ENCODE measurements around the gene MT1X. TPM values are rescaled to one million over a fixed set of nuclear protein-coding genes. Genes with fewer than 3 reads are reported as not detected.

MT1X gene
- polyA plus RNA-seq, 1 donor (not counting 4 experiments of a cell fraction or from before 2014, with no cell fraction given) = 58.3 TPM

GRCh38 chr16:56711862-56712261, 29.6 kb downstream of the MT1X start:
- no peaks in the 10 kb centered on the region for H3K9me1 ChIP-seq (ENCODE audit: control insufficient read depth, extremely low read depth, insufficient read depth, low read length)
- H4K20me1 ChIP-seq (ENCODE audit: control insufficient read depth, extremely low read depth, insufficient read depth, low read length) = no peaks in the 10 kb centered on the region
- H3K4me2 ChIP-seq (ENCODE audit: control insufficient read depth, extremely low read depth, insufficient read depth, low read depth, low read length) = no peak overlapping the region
- FAIRE-seq (no peak), DNase-seq (ENCODE audit: low read depth, low spot score) (no peak)
- H3K9me3 ChIP-seq (ENCODE audit: control insufficient read depth, low read depth, low read length) = no peaks in the 10 kb centered on the region
- H3K9ac ChIP-seq (ENCODE audit: control insufficient read depth, extremely low read depth, insufficient read depth, low read length) = no peak overlapping the region
- H3K27ac ChIP-seq (ENCODE audit: control insufficient read depth, insufficient read depth, low read length) = no peak overlapping the region
- no peaks in the 10 kb centered on the region for H3K79me2 ChIP-seq (ENCODE audit: control insufficient read depth, insufficient read depth, low read length)
- H3K36me3 ChIP-seq (ENCODE audit: control insufficient read depth in 2 of 2, extremely low read depth in 1 of 2, insufficient read depth in 2 of 2, low read length in 2 of 2) = no peaks in the 10 kb centered on the region
- peaks cover 10% of the 10 kb centered on the region for H3K4me1 ChIP-seq (ENCODE audit: control insufficient read depth, extremely low read depth, insufficient read depth, low read length)
- peaks cover 5% of the 10 kb centered on the region for H3K27me3 ChIP-seq (ENCODE audit: control insufficient read depth, extremely low read depth, insufficient read depth, low read length)
- no peak overlapping the region for H3K4me3 ChIP-seq (ENCODE audit: control insufficient read depth in 2 of 3, extremely low read depth in 1 of 3, insufficient read depth in 2 of 3, low read depth in 1 of 3, low read length in 3 of 3)
- H2AFZ ChIP-seq (ENCODE audit: control insufficient read depth, low read length) = no peak overlapping the region
- no peak for TF ChIP-seq EZH2 (IDR thresholded peaks at IDR 0.05; ENCODE audit: low read length)
- TF ChIP-seq, protein P1, sequence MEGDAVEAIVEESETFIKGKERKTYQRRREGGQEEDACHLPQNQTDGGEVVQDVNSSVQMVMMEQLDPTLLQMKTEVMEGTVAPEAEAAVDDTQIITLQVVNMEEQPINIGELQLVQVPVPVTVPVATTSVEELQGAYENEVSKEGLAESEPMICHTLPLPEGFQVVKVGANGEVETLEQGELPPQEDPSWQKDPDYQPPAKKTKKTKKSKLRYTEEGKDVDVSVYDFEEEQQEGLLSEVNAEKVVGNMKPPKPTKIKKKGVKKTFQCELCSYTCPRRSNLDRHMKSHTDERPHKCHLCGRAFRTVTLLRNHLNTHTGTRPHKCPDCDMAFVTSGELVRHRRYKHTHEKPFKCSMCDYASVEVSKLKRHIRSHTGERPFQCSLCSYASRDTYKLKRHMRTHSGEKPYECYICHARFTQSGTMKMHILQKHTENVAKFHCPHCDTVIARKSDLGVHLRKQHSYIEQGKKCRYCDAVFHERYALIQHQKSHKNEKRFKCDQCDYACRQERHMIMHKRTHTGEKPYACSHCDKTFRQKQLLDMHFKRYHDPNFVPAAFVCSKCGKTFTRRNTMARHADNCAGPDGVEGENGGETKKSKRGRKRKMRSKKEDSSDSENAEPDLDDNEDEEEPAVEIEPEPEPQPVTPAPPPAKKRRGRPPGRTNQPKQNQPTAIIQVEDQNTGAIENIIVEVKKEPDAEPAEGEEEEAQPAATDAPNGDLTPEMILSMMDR (optimal IDR thresholded peaks at IDR 0.05 in 1 of 3, IDR thresholded peaks at IDR 0.05 in 1 of 3, conservative IDR thresholded peaks at IDR 0.05 in 1 of 3; ENCODE audit: extremely low read depth in 1 of 3, insufficient read depth in 2 of 3, low read length in 3 of 3) = no peak
- dilution Hi-C loops (cut with MboI; ENCODE audit: extremely low pct_ligation_motif_present, low sequenced_read_pairs) = no loop called here

- no peak for FAIRE-seq
- Histone ChIP-seq H2AFZ (ENCODE audit: control insufficient read depth, low read length) (no peak overlapping the region), H3K27me3 (ENCODE audit: control insufficient read depth, extremely low read depth, insufficient read depth, low read length) (peaks cover 5% of the 10 kb centered on the region), H3K79me2 (ENCODE audit: control insufficient read depth, insufficient read depth, low read length) (no peaks in the 10 kb centered on the region), H3K9ac (ENCODE audit: control insufficient read depth, extremely low read depth, insufficient read depth, low read length) (no peak overlapping the region), H3K4me1 (ENCODE audit: control insufficient read depth, extremely low read depth, insufficient read depth, low read length) (peaks cover 3% of the 10 kb centered on the region), H3K9me3 (ENCODE audit: control insufficient read depth, low read depth, low read length) (no peaks in the 10 kb centered on the region), H3K4me3 (ENCODE audit: control insufficient read depth in 2 of 3, extremely low read depth in 1 of 3, insufficient read depth in 2 of 3, low read depth in 1 of 3, low read length in 3 of 3) (no peak overlapping the region), H3K36me3 (ENCODE audit: control insufficient read depth in 2 of 2, extremely low read depth in 1 of 2, insufficient read depth in 2 of 2, low read length in 2 of 2) (no peaks in the 10 kb centered on the region), H3K4me2 (ENCODE audit: control insufficient read depth, extremely low read depth, insufficient read depth, low read depth, low read length) (no peak overlapping the region), H3K9me1 (ENCODE audit: control insufficient read depth, extremely low read depth, insufficient read depth, low read length) (no peaks in the 10 kb centered on the region), H3K27ac (ENCODE audit: control insufficient read depth, insufficient read depth, low read length) (no peak overlapping the region), H4K20me1 (ENCODE audit: control insufficient read depth, extremely low read depth, insufficient read depth, low read length) (no peaks in the 10 kb centered on the region)
- TF ChIP-seq, protein P1 (optimal IDR thresholded peaks at IDR 0.05 in 1 of 3, IDR thresholded peaks at IDR 0.05 in 1 of 3, conservative IDR thresholded peaks at IDR 0.05 in 1 of 3; ENCODE audit: extremely low read depth in 1 of 3, insufficient read depth in 2 of 3, low read length in 3 of 3) = no peak
- TF ChIP-seq EZH2 (IDR thresholded peaks at IDR 0.05; ENCODE audit: low read length) = no peak
- dilution Hi-C loops (cut with MboI; ENCODE audit: extremely low pct_ligation_motif_present, low sequenced_read_pairs) = no loop called here
- DNase-seq (ENCODE audit: low read depth, low spot score) = no peak
These were observed 31.5 kb downstream of the MT1X start for GRCh38 chr16:56713794-56714193.
